Activated CD4-positive, CD25-positive, alpha-beta regulatory T cell (primary cell): ENCODE results near the gene SNX9.
"Not testable (repeated sequence)": the region's sequence is repeated elsewhere in the genome, so short reads cannot be mapped to it uniquely, and the experiment has no call there.

ENCODE experiments used
- DNase-seq, 4 experiments: peaks; one replicate each; lab custom pipeline; 2025; lab: John Stamatoyannopoulos, UW

The SNX9 gene

DNA sequence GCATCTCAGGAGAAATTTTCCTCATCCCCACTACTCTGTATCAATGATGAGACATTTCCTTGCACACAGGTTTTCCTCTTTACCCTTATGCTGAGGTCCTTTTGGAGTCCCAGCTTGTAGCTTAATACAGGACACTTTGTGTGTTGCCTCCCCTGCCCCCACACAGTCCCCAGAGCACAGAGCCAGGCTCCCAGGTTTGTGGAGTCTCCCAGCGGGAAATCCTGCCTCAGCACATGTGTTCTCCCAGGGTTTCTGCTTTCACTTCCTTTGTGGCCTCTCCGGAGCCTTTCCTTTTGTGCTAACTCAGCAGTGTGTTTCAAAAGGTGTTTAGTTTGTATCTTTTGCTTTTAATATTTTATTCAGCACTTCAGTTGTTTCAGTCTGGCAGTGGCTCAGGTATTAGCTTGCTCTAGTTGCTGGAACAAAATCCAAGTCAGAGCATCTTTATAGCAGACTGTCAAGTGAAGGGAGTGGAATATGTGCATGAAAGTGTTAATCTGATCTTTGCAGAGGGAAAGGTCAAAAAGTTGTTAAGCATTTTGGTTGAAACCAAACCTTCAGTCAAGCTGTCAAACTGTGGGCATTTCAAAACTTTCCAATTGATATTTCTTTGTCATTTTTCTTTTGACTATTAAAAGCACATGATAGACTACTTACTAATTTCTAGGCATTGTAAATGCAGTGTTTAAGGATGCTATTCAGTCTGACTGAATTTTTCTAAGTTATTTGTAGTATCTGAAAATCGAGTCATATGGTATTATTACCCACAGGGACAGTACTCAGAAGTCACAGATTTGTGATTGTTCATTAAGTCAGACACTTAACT is 8.6 kb downstream of the SNX9 start:
- no peak for DNase-seq

DNA sequence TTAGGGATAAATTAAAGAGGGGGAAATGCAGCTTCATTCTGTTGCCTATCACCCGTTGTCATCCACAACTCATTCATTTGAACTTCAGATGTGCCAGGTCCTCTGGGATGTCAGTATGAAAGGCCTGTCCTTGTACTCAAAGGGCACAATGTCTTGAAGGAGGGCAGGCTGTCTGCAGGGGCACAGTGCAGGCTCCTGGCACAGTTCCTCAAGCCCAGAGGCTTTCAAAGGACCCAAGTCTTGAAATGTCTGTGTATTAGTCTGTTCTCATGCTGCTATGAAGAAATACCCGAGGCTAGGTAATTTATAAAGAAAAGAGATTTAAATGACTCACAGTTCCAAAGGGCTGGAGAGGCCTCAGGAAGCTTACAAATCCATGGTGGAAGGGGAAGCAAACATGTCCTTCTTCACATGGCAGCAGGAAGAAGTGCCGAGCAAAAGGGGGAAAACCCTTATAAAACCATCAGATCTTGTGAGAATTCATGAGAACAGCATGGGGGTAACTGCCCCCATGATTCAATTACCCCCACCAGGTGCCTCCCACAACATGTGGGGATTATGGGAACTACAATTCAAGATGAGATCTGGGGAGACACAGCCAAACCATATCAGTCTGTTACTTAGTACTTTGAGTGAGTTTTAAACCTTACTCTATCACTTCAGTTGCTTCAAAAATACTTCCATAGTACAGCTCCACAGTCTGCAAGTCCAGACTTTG is 9.4 kb downstream of the SNX9 start:
- no peak for DNase-seq

DNA sequence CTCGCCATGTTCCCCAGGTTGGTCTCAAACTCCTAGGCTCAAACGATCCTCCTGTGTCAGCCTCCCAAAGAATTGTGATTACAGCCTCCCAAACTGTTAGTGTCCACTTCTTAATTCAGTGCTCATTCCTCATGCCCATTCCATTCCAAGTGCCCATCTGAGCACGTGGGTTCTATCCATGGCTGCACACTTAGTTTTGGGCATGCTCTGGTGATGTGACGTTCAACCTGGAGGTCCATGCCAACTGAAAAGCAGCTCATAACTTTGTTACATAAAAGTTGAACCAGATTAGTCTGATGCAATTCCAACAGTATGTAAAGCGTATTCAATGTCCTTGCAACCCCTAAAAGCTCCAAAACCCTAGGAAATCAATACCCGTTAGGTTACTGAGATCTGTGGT is 11.5 kb downstream of the SNX9 start:
- DNase-seq = no peak

DNA sequence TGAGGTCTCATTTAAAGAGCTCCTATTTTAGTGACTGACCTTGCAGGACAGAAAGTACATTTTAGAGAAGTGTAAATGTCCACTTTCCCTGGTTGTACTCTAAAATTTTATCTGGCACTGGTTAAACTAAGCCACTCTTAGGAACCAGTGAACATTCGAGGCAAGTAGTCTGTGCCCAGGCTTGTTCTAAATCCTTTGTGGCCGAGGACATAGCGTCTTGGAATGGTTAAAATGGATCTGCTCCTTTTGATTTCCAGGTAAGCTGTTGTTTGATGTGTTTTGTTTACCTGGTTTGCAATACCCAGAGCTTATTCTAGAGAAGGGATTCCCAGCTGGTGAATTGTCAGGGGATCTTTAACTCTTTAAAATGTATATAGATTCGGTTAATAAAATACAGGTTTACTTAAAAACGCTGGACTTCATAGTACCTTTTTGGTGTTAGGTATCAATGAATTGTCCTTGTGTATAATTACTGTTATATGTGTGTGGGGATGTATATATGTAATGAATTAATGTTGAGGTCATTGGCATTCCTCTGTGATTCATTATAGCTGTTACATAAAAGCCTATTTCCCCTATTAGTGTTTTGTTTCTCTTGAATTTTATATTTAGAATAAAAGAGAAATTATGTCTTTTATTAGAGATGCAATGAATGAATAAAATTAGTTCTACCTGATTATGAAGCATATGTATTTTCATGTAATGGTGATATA is 15.8 kb downstream of the SNX9 start:
- DNase-seq = no peak

DNA sequence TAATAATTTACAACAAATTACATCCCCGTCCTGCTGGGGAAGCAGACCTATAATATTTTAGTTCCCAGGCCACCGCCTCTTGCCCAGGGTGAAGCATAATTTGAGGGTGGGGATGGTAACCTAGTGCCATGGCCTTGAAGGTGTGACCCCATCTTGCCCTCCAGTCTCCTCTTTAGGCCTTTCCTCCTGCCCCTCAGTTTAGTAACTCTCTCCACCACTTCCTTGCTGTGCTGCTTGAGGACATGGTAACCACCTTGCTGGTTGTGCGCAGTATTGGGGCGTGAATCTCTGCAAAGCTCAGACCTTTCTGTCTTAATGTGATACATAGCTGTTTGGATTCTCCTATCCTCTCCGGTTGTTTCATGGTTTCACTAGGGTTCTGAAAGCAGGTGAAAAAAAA is 16.6 kb downstream of the SNX9 start:
- no peak for DNase-seq

DNA sequence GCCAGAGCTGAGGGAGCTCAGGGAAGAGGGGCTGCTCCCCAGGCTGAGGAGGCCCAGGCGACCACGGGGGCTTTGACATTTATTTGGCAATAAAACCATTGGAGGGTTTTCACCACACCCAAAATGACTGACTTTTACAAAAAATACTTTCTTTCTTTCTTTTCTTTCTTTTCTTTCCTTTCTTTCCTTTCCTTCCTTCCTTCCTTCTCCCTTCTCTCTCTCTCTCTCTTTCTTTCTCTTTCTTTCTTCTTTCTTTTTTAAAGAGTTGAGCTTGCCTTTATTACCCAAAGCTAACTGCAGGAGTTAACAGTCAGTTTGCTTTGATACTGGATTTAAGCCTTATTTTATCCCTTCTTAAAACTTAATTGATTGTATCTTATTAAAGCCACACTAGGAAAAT is 17.2 kb downstream of the SNX9 start:
- DNase-seq = no peak

DNA sequence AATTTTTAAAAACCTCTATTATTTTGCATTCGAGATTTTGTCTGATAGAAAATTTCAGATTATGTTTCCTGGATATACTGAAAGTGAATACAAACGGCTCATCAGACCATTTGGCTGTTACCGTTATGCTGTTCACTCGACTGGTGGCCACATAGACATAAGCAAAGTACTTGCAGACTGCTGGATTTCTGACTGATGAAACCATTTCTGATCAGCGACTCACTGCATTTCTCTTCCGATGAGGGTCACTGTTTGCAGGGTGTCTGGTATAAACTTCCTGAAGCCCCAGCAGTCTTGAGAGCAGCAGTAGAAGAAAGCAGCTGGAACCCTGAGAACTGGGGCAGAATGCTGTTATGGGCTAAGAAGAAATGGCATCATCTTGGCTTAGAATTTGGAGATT is 17.7 kb downstream of the SNX9 start:
- no peak for DNase-seq

DNA sequence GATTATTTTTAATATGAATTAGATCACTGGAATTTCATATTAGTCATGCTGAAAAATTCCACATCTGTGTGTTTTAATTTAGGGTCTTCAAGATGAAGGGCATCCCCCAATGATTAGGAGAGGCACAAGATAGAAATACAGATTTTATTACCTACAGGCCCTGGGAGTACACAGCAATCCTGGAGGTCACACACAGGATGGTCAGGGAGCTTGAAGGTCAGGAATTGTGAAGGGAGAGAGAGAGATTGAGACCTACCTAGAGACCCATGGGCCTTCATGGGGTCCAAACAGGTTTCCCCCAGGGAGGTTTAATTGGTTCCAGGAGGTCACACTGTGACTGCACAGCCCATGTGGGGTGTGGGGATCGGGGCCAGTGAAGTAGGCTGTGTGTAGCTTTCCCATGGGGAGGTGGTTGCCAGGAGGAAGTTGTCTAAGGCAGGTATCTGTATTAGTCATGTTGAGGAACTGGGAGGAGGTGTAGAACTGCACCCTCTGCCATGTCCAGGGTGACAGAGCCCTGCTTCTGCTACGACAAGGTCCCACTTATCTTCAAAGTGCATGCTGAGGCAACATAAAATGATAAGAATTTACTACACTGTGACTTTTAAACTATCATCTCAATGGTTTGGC is 18.3 kb downstream of the SNX9 start:
- no peak for DNase-seq

DNA sequence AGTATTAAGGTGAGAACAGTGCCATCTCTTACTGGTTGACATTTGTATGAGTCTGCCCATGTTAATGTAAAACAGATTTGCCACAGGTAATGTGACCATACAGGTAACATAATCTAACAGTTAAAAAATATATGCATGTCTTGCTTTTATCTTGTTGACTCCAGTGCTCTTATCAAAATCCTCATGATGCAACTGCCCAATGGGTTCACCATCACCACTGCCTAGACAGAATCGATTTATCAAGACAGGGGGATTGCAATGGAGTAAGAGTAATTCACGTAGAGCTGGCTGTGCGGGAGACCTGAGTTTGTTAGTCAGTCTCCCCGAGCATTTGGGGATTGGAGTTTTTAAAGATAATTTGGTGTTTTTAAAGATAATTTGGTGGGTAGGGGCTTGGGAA is 19.2 kb downstream of the SNX9 start:
- DNase-seq = no peak

DNA sequence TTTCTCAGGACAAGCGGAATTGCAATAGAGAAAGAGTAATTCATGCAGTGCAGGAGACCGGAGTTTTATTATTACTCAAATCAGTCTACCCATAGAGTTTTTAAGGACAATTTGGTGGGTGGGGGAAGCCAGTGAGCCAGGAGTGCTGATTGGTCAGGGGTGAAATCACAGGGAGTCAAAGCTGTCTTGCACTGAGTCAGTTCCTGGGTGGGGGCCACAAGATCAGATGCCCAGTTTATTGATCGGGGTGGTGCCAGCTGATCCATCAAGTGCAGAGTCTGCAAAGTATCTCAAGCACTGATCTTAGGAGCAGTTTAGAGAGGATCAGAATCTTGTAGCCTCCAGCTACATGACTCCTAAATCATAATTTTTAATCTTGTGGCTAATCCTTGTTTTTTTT is 21.1 kb downstream of the SNX9 start:
- DNase-seq = not testable (repeated sequence)

DNA sequence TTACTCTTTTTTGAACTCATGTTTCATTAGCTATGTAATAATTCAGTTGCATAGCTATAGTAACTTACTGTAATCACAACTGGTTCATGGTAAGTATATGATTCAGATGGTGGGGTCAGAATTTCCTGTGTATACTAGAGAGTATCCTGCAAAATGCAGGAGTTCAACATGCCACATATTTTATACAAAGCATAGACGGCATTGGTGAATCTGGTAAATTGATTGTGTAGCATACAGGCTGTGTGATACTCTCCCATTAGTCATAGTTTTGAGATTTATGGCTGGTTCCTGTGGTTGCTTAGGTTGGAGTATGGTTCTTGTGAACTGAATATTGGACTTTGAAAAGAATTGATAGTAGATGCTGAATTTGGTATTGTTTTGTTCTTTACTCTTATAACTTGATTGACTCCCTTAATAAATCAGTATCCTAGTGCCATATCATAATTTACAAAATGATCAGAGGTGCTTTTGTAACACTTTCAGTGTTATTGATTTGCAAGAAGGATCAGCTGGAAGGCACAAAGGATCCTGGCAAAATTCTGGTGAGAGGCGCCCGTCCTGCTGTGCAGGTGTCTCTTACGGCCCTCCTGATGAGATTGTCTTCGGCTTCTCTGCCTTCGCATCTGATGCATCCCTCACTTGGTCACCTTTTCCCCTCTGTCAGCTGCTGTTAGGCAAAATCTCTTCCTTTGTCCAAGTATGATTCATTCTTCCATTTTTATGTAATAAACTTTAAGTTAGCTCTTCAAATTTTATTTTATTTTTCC is 22.6 kb downstream of the SNX9 start:
- DNase-seq = no peak

DNA sequence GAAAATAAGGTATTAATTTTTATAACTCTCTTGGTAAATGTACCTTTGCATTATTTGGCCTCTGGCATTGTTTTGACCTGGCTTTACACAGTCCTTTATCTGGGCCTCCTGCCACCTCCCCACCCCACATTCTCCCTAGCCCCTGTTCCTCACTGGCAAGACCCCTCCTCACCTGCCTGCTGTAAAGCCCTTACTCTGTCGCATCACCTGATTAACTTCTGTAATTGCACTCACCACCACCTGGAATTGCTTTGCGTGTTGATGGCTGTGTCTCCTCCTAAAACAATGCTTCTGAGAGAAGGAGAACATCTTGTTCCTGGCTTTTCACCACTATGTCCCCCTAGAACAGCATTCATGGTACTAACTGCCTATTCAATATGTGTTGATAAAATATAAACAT is 24.8 kb downstream of the SNX9 start:
- DNase-seq = no peak

DNA sequence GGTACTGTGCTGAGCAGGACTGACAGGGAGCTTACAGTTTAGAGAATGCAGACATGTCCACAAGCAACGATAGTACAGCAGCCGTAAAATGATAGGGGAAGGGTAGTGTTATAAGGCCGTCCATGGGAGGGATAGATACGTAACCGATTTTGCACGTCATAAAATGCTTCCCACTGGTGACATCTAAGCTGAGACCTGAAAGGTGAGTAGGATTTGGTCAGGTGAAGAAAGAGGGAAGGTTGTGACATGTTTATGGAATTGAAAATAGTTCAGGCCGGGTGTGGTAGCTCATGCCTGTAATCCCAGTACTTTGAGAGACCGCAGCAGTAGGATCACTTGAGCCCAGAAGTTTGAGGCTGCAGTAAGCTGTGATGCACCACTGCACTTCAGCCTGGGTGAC is 25.6 kb downstream of the SNX9 start:
- DNase-seq = no peak

DNA sequence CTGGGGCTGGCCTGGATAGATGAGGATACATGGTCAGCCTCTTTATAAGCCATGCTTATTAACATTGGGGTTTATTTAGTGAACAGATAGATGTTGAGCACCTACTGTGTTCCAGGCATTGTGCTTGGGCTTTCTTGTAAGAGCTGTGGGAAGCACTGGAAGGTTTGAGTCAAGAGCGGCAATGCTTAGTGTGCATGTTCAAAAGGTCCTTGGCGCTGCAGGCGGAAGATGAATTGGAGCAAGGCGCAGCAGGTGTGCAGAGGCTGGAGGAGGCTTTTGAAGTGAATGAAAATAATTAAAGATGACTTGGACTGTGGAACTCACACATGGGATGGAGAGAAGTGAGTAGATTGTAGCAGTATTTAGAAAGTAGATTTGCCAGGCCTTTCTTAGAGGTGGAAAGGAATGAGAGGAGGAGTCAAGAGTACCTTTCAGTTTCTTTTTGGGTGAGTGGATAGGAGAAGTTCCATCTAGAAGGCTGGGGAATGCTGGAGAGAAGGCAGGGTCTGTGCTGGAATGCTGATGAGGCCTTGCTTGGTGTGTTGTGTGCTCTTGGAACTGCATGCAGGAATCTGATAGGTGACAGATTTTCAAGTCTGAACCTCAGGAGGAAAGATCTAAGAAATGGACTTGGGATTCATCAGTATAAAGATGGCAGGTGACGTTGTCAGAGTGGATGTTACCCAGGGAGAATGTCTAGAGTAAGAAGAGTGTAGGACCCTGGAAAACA is 26.4 kb downstream of the SNX9 start:
- DNase-seq = no peak

DNA sequence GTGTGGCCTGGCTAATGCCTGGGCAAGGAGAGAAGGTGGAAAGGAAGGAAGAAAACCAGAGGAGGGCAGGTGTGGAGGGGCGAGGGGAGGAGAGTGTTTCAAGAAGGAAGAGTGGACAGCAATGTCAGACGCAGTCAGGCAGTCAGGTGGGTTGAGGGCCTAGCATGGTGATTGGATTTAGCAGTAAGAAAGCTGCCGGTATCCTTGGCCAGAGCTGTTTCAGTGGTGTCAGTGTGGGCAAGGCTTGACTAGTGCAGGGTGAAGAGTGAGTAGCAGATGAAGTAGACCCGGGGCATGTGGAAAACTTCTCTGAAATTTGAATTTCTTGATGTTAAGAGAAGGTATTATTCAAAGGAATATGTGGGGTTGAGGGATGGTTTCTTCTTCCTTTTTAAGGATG is 27.0 kb downstream of the SNX9 start:
- no peak for DNase-seq

DNA sequence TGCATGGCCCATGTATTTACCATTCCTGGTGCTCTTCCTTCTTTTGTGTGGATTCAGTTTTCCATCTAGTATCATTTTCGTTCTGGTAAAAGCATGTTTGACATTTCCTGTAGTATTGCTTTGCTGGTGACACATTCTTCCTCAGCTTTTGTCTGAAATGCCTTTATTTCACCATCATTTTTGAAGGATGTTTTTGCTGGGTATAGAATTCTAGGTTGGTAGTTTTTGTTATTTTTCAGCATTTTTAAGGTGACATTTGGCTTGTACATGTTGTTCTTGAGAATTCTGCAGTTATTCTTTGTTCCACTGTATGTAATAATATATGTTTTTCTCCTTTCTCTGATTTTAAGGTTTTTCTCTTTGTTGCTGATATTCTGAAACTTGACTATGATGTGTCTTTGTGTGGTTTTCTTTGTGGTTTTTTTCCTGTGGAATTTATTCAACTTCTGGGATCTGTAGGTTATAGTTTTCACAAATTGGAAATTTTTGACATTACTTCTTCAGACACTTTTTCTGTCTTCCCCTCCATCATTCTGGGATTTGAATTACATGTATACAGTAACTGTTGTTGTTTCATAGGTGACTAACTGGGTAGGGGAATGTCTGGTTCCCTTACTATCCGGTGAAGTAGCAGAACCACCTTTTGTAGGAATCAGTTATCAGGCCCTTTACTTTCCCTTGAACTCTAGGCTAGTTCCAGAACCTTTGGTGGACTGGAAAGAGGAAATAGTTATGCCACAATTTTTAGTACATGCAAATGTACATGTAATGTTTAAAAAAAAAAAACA is 30.2 kb downstream of the SNX9 start:
- DNase-seq = no peak

DNA sequence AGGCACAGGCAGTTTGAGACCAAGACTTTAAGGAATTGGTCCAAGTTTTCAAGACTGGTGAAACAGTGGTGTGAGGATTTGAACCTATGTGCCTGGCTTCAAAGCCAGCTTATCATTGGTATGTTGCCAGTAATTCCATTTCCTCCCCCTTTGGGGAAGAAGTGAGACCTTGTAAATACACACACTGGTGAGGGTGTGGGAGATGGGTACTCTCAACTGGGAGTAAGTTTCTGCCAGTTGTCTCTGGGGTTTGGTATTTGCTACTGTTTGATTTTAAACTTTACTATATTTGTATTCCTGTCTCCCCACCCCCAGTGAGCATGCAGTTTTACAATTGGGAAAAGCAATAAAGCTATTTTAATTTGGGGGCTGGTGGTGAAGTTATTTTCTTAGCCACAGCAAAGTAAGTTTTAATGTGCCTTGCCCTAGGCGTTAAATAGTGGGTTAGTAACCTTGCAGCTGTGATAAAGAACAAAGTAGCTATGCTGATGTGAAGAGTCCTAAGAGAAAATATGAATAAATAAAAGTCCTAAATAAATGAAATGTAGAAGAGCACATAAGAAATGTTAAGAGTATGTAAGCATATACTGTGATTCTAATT is 31.0 kb downstream of the SNX9 start:
- no peak for DNase-seq

DNA sequence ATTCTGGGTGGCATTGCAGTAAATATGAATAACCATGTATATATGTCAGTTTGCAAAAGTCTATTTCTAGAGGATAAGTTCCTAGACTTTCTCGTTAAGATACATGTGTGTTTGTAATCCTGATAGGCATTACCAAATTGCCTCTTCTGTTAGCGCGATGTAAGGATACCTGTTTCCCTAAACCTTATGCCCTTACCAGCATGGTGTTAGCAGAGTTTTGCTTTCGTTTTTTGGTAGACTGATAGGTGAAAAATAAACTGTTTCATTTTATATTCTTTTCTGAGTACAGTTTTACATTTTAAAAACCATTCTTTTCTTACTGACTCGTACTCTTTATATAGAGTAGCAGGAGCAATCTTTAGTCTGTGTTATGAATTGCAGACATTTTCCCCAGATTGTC is 32.3 kb downstream of the SNX9 start:
- no peak for DNase-seq

DNA sequence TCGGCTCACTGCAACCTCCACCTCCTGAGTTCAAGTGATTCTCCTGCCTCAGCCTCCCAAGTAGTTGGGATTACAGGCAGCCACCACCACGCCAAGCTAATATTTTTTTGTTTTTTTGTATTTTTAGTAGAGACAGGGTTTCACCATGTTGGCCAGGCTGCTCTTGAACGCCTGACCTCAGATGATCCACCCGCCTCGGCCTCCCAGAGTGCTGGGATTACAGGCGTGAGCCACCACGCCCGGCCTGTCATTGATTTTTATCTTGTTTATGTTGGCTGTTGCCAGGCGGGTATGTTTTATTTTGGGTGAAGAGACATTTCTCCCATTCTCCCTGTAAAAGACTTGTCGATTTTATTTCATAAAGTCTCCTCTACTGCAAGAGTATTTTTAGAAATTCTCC is 32.8 kb downstream of the SNX9 start:
- not testable (repeated sequence) for DNase-seq

DNA sequence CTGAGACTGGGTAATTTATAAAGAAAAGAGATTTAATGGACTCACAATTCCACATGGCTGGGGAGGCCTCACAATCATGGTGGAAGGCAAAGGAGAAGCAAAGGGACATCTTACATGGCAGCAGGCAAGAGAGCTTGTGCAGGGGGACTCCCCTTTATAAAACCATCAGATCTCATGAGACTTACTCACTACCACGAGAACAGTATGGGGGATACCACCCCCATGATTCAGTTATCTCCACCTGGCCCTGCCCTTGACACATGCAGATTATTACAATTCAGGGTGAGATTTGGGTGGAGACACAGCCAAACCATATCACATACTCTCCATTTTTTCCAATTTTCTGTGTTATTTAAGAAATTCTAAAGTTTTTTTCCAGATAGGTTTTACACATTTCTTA is 35.6 kb downstream of the SNX9 start:
- not testable (repeated sequence) for DNase-seq
